ENCODE data around the gene POGLUT2. TPM values are rescaled to one million over a fixed set of nuclear protein-coding genes. Genes with fewer than 3 reads are reported as not detected.

Gene POGLUT2
- total and polyA plus RNA-seq, 2 donors (not counting 3 experiments of a cell fraction or from before 2014, with no cell fraction given), result 17.9 to 22.5 TPM

- DNase-seq (ENCODE audit: low read depth, low spot score) (peak; percentile 79), FAIRE-seq (peak; percentile 49)
- H3K4me1 ChIP-seq (ENCODE audit: control insufficient read depth, extremely low read depth, insufficient read depth, low read length), result peaks cover 18% of the 10 kb centered on the region
- peak overlapping the region; percentile 41 for H3K27ac ChIP-seq (ENCODE audit: insufficient read depth, low read depth, low read length)
- H3K27me3 ChIP-seq (ENCODE audit: control insufficient read depth in 2 of 2, insufficient read depth in 2 of 2, low read length in 2 of 2), result no peaks in the 10 kb centered on the region
- H3K36me3 ChIP-seq (ENCODE audit: control insufficient read depth in 2 of 2, extremely low read depth in 1 of 2, insufficient read depth in 2 of 2, low read length in 2 of 2), result no peaks in the 10 kb centered on the region
- H2AFZ ChIP-seq (ENCODE audit: low read depth, low read length), result peak overlapping the region; percentile 63
- TF ChIP-seq FOS (IDR thresholded peaks at IDR 0.05; ENCODE audit: borderline replicate concordance, insufficient read depth, low read length) (no peak), CTCF (IDR thresholded peaks at IDR 0.05; ENCODE audit: extremely low read depth in 1 of 2, insufficient read depth in 1 of 2, low read depth in 1 of 2, low read length in 2 of 2) (peak; percentile 76 to 85), POLR2AphosphoS5 (IDR thresholded peaks at IDR 0.05; ENCODE audit: insufficient read depth, low read depth, low read length) (peak; percentile 21), JUN (IDR thresholded peaks at IDR 0.05; ENCODE audit: borderline replicate concordance, insufficient read depth, insufficient read length, low read depth) (no peak), EZH2 (IDR thresholded peaks at IDR 0.05; ENCODE audit: borderline replicate concordance, low read depth, low read length, severe bottlenecking) (no peak), POLR2A (IDR thresholded peaks at IDR 0.05; ENCODE audit: low read depth, low read length) (no peak)
- intact Hi-C loops (cut with micrococcal nuclease), result loop anchor here (1.0 kb wide), 6 partner anchors 27 to 220 kb away; partner anchors contain the start of genes TEX30 and TPP2
- BruUV-seq (replicated peaks), result no TSS peak
- H4K20me1 ChIP-seq (replicated peaks; ENCODE audit: control insufficient read depth, extremely low read depth, insufficient read depth, low read length), result no peaks in the 10 kb centered on the region
- H3K9me3 ChIP-seq (replicated peaks; ENCODE audit: control insufficient read depth, insufficient read depth, low read length), result no peaks in the 10 kb centered on the region
- no peaks in the 10 kb centered on the region for H3K9me1 ChIP-seq (replicated peaks; ENCODE audit: control insufficient read depth, extremely low read depth, insufficient read depth, low read length)
- dilution Hi-C loops (cut with MboI; ENCODE audit: extremely low pct_ligation_motif_present, low sequenced_read_pairs), result no loop called here
- peak overlapping the region; percentile 74 for H3K9ac ChIP-seq (replicated peaks; ENCODE audit: extremely low read depth, insufficient read depth, low read length)
- POLR2A ChIA-PET, result interaction anchor here (0.7 kb wide), 1 partner anchor 27 kb away, joined by 3 read pairs; the partner anchor contains the start of gene TEX30
- peaks cover 17% of the 10 kb centered on the region for H3K79me2 ChIP-seq (ENCODE audit: control insufficient read depth, insufficient read depth, low read length)
- CTCF ChIA-PET, result interaction anchor here (0.6 to 3.5 kb wide), 27 partner anchors 8 to 244 kb away, joined by 3 to 37 read pairs (median 4); partner anchors contain the start of genes ERCC5, TEX30 and TPP2
- H3K4me2 ChIP-seq (ENCODE audit: insufficient read depth, low read length), result peak overlapping the region; percentile 84
- H3K4me3 ChIP-seq (replicated peaks in 1 of 3; ENCODE audit: insufficient read depth in 1 of 3, low read depth in 1 of 3, low read length in 3 of 3), result peak overlapping the region; percentile 47 to 71 (median 56)
These were observed 1.6 kb upstream of the POGLUT2 start for GRCh38 chr13:102800145-102801041.
